Subcutaneous adipose tissue (tissue), 4 donors: ENCODE measurements around the gene PDE4B. TPM values are rescaled to one million over a fixed set of nuclear protein-coding genes. Genes with fewer than 3 reads are reported as not detected.

Experiments used
- total RNA-seq, 4 donors: library from RNA; depleted of rRNA; stranded (reverse); fragments of >200 nt; gene quantifications; one replicate each; pipeline ENCODE4 v1.1.0, GENCODE V29; 2016
- TF ChIP-seq, protein P1 (sequence below): fragments of 450-650 bp; IDR thresholded peaks from one replicate; pipeline ENCODE4 v1.5.1; 2016; ENCODE audit warnings: low read depth, mild to moderate bottlenecking, control low read depth, antibody characterized with exemption, moderate library complexity

The PDE4B gene
- total RNA-seq, 4 donors from 2014 or later = 8.5 to 31.8 (median 15.5) TPM

DNA sequence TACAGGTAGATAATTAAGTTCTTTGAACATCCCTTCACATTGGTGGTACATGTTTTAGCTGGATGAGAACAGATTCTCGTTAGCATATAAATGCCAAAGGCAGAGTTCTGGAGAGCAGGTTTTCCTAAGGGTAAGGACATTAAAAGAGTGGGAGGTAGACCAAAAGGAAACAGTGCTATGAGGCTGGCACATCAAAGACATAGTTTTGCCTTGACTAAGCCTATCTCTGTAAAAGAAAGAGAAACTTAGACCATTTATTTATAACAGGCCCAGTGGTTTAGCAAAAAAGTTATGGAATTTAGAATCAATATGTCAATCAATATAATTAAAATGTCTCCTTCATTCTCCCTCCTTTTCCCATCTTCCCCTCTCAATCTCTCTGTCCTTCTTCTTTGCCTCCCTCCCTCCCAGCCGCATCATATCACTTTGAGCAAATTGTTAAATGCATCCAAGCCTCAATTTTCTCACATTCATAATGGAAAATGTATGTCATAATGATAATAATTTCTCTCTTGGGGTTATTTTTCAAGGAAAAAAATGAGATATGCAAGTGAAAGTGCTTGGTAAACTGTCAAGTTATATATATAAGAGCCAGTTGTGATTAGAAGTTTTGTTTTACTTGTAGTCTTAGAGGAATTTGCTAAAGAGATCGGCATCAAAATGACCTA is 531.4 kb downstream of the PDE4B start:
- TF ChIP-seq, protein P1, sequence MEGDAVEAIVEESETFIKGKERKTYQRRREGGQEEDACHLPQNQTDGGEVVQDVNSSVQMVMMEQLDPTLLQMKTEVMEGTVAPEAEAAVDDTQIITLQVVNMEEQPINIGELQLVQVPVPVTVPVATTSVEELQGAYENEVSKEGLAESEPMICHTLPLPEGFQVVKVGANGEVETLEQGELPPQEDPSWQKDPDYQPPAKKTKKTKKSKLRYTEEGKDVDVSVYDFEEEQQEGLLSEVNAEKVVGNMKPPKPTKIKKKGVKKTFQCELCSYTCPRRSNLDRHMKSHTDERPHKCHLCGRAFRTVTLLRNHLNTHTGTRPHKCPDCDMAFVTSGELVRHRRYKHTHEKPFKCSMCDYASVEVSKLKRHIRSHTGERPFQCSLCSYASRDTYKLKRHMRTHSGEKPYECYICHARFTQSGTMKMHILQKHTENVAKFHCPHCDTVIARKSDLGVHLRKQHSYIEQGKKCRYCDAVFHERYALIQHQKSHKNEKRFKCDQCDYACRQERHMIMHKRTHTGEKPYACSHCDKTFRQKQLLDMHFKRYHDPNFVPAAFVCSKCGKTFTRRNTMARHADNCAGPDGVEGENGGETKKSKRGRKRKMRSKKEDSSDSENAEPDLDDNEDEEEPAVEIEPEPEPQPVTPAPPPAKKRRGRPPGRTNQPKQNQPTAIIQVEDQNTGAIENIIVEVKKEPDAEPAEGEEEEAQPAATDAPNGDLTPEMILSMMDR = no peak

DNA sequence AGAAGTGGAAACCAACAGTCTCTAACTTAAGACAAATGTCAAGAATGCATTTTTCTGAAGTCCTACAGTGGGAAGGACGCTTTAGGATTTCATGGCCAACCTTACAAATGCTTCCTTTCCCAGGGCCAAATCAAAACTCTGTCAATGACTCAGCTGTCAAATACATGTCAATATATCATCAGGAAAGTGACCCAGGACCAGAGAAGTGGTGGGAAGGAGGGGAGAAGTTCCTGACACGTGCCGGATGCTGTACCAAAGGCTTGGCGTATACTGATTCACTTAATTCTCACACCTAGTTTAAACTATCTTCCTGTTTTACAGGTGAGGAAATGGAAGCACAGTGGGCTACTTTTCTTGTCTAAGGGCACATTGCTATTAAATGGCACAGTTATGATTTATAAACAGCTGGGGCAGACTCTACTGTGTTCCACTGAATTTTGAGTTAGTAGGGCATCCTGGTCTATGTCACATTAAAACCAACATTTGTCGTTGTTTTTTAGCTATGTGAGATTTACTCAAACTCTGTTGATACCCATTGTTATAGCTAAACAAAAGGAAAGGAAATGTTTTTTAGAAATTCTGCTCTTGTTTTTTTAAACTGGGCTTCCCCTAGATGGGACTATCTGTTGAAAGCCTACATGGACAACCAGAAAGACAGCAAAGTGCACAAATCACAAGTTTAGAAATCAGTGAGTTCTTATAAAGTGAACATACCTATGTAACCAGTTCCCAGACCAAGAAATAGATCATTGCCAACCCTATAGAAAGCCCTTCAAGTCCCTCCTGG is 533.1 kb downstream of the PDE4B start:
- TF ChIP-seq, protein P1 = no peak

DNA sequence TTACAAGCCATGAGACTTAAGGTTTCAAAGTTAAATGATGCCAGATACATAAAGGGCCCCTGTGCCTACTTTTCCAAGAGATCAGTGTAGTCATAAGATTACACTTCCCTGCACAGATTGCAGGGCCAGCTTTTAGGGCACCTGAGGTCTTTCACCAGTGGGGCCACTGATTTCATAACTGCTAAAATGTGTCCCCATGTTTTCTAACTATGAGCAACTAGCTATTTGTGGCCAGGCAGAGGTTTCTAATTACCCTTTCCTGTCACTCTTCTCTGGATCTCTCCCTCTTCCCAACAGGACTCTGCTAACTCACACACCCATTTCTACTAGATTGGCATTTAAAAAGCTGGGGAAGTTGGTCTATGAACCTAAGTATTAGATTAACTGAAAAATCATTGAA is 534.2 kb downstream of the PDE4B start:
- TF ChIP-seq, protein P1 = no peak

DNA sequence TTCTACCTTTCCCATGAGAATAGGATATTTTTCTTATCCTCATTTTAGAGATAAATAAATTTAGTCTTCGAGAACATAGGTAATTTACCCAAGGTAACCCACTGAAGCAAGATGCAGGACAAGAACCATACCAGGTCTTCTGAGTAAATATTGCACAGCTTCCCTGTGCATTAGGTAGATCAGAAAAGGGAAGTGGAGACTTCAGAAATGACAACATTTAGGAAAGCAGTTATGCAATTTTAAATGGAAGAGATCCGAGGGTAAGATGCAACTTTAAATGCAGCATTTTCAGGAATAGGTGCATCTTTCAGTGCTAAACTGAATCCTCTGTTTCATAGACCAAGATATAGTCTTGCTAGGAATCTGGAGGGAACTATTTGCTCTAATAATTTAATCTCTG is 534.9 kb downstream of the PDE4B start:
- TF ChIP-seq, protein P1 = no peak

DNA sequence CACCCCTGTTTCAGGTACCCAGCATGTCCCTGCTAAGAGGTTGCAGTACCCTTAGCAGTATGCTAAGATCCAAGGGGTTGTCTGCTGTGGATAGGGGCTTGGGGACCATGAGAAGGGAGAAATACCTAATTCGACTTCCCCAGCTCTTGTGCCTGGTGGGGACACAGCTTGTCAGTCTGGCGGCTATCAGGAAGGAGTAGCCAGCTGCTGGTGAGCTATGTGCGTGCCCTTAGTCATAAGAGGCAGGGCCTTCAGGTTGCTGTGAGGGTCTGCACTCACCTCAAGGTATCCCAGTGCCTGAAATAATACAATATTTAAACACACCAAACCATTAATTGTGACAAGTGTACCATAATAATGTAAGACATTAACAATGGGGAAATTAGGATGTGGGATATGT is 536.2 kb downstream of the PDE4B start:
- TF ChIP-seq, protein P1 = no peak

DNA sequence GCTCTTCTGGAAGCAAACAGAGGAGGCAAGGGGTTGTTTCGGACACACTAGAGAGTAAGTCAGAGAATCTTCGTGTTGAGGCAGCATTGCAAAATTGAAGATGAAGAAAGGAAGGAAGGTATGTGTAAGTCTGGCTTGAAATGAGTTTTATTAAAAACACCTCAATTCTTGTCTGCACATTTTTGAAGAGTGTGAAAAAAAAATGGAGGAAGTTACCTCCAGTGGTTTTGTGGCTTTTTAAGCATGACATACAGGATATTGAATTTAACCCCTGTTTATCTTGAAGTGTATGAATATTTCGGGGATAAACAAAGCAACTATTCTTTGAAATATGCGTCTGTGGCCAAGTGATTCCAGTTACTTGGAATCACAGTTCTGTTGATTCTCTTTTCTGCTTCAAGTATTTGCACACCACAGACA is 538.0 kb downstream of the PDE4B start:
- TF ChIP-seq, protein P1 = no peak
